Astrocyte (in vitro differentiated cells and primary cell): ENCODE results near the gene CIB4. TPM values are rescaled to one million over a fixed set of nuclear protein-coding genes. Genes with fewer than 3 reads are reported as not detected.

Source experiments
- DNase-seq: peaks from one replicate; pipeline ENCODE4 v3.0.0-alpha.2; 2010; ENCODE audit warnings: low read depth
- FAIRE-seq: peaks from 2 replicates; lab custom pipeline; 2011; peaks lifted over from hg19 to GRCh38; lab: Jason Lieb, UNC
- H2AFZ ChIP-seq: 2 replicates; pipeline ENCODE4 v1.6.0; 2012; ENCODE audit warnings: low read depth, low read length, inconsistent platforms
- H3K27ac ChIP-seq: 2 replicates; pipeline ENCODE4 v1.5.1; 2011; ENCODE audit warnings: low read depth, low read length, inconsistent platforms
- H3K27me3 ChIP-seq: 2 replicates; pipeline ENCODE4 v1.6.0; 2011; ENCODE audit warnings: low read length, inconsistent platforms; ENCODE audit not compliant: insufficient read depth
- H3K36me3 ChIP-seq: 2 replicates; pipeline ENCODE4 v1.5.1; 2011; ENCODE audit warnings: low read length, inconsistent platforms; ENCODE audit not compliant: insufficient read depth
- H3K4me1 ChIP-seq: 2 replicates; pipeline ENCODE4 v1.5.1; 2011; ENCODE audit warnings: low read length, inconsistent platforms; ENCODE audit not compliant: insufficient read depth
- H3K4me2 ChIP-seq: 2 replicates; pipeline ENCODE4 v1.6.0; 2012; ENCODE audit warnings: low read length, inconsistent platforms
- H3K4me3 ChIP-seq: 2 replicates; pipeline ENCODE4 v1.5.1; 2011; ENCODE audit warnings: low read depth, mild to moderate bottlenecking, low read length, inconsistent platforms; ENCODE audit not compliant: insufficient read depth
- H3K79me2 ChIP-seq: 2 replicates; pipeline ENCODE4 v1.6.0; 2012; ENCODE audit warnings: mild to moderate bottlenecking, low read length, inconsistent platforms; ENCODE audit not compliant: insufficient read depth
- H3K9ac ChIP-seq: 2 replicates; pipeline ENCODE4 v1.6.0; 2012; ENCODE audit warnings: mild to moderate bottlenecking, low read length, inconsistent platforms
- H3K9me3 ChIP-seq: 2 replicates; pipeline ENCODE4 v1.5.1; 2012; ENCODE audit warnings: low read depth, mild to moderate bottlenecking, low read length, inconsistent platforms; ENCODE audit not compliant: insufficient read depth
- H4K20me1 ChIP-seq: 2 replicates; pipeline ENCODE4 v1.6.0; 2012; ENCODE audit warnings: low read length, inconsistent platforms; ENCODE audit not compliant: insufficient read depth
- H3K27ac Mint-ChIP-seq: one replicate; pipeline ENCODE4 v1.8.0; 2021; ENCODE audit warnings: mild to moderate bottlenecking, mixed read lengths; ENCODE audit not compliant: unreplicated experiment
- H3K27me3 Mint-ChIP-seq: one replicate; pipeline ENCODE4 v1.8.0; 2021; ENCODE audit warnings: low read depth, mixed read lengths; ENCODE audit not compliant: unreplicated experiment
- H3K36me3 Mint-ChIP-seq: one replicate; pipeline ENCODE4 v1.8.0; 2021; ENCODE audit warnings: low read depth, mixed read lengths; ENCODE audit not compliant: unreplicated experiment
- H3K4me1 Mint-ChIP-seq: one replicate; pipeline ENCODE4 v1.8.0; 2021; ENCODE audit warnings: low read depth, mixed read lengths; ENCODE audit not compliant: unreplicated experiment
- H3K4me3 Mint-ChIP-seq: one replicate; pipeline ENCODE4 v1.8.0; 2021; ENCODE audit warnings: mild to moderate bottlenecking, moderate library complexity, mixed read lengths; ENCODE audit not compliant: unreplicated experiment
- H3K9me3 Mint-ChIP-seq: one replicate; pipeline ENCODE4 v1.8.0; 2021; ENCODE audit warnings: mild to moderate bottlenecking, mixed read lengths; ENCODE audit not compliant: unreplicated experiment
- CTCF ChIP-seq: IDR thresholded peaks from 2 replicates; pipeline ENCODE4 v1.5.1; 2011; ENCODE audit warnings: low read depth, mild to moderate bottlenecking, inconsistent platforms, low read length, moderate library complexity; ENCODE audit not compliant: insufficient read depth
- EZH2 ChIP-seq: IDR thresholded peaks from 2 replicates; pipeline ENCODE4 v1.6.1; 2012; ENCODE audit warnings: mild to moderate bottlenecking, low read length, inconsistent platforms; ENCODE audit not compliant: insufficient read depth
- total RNA-seq: library from RNA; stranded (reverse); gene quantifications from 2 replicates; pipeline ENCODE4 v1.2.1, GENCODE V29; 2021

The CIB4 gene
- total RNA-seq, 1 donor from 2014 or later: not detected

- peaks cover 73% of the 10 kb centered on the region for H3K27me3 Mint-ChIP-seq
- H3K27ac ChIP-seq: no peak overlapping the region
Measured at GRCh38 chr2:26685989-26686839, 45.0 kb upstream of the CIB4 start.

GRCh38 chr2:26685341-26685740, 44.2 kb upstream of the CIB4 start:
- H3K27ac Mint-ChIP-seq: no peak overlapping the region
- H3K36me3 ChIP-seq: no peaks in the 10 kb centered on the region
- H3K27me3 ChIP-seq: peaks cover 39% of the 10 kb centered on the region
- H3K9me3 Mint-ChIP-seq: no peaks in the 10 kb centered on the region
- H3K4me3 Mint-ChIP-seq: no peak overlapping the region
- no peaks in the 10 kb centered on the region for H4K20me1 ChIP-seq
- no peak overlapping the region for H3K27ac ChIP-seq
- peaks cover 73% of the 10 kb centered on the region for H3K27me3 Mint-ChIP-seq
- no peak overlapping the region for H3K4me3 ChIP-seq
- peaks cover 3% of the 10 kb centered on the region for H3K36me3 Mint-ChIP-seq
- H3K79me2 ChIP-seq: no peaks in the 10 kb centered on the region
- no peaks in the 10 kb centered on the region for H3K4me1 ChIP-seq
- FAIRE-seq (no peak), DNase-seq (no peak)
- H3K4me1 Mint-ChIP-seq: peaks cover 2% of the 10 kb centered on the region
- no peak overlapping the region for H2AFZ ChIP-seq
- H3K4me2 ChIP-seq: no peak overlapping the region
- H3K9ac ChIP-seq: no peak overlapping the region
- TF ChIP-seq CTCF (no peak), EZH2 (no peak)
- no peaks in the 10 kb centered on the region for H3K9me3 ChIP-seq

More at GRCh38 chr2:26685989-26686839, 45.0 kb upstream of the CIB4 start:
- FAIRE-seq (no peak), DNase-seq (no peak)
- no peaks in the 10 kb centered on the region for H4K20me1 ChIP-seq
- H3K27me3 ChIP-seq: peaks cover 42% of the 10 kb centered on the region
- H3K4me2 ChIP-seq: no peak overlapping the region
- H3K9me3 Mint-ChIP-seq: no peaks in the 10 kb centered on the region
- H3K4me1 ChIP-seq: no peaks in the 10 kb centered on the region
- TF ChIP-seq CTCF (no peak), EZH2 (no peak)
- no peak overlapping the region for H3K27ac Mint-ChIP-seq
- no peak overlapping the region for H3K9ac ChIP-seq
- no peak overlapping the region for H3K4me3 Mint-ChIP-seq
- H3K9me3 ChIP-seq: no peaks in the 10 kb centered on the region
- no peaks in the 10 kb centered on the region for H3K36me3 ChIP-seq
- H3K36me3 Mint-ChIP-seq: peaks cover 3% of the 10 kb centered on the region
- H2AFZ ChIP-seq: no peak overlapping the region
- H3K4me3 ChIP-seq: no peak overlapping the region
- no peaks in the 10 kb centered on the region for H3K79me2 ChIP-seq
- peaks cover 3% of the 10 kb centered on the region for H3K4me1 Mint-ChIP-seq

GRCh38 chr2:26683583-26683982, 42.4 kb upstream of the CIB4 start:
- Histone ChIP-seq H3K27ac (no peak overlapping the region), H3K79me2 (no peaks in the 10 kb centered on the region), H3K4me3 (no peak overlapping the region), H3K9ac (no peak overlapping the region), H3K4me1 (no peaks in the 10 kb centered on the region), H3K4me2 (no peak overlapping the region), H3K27me3 (peaks cover 36% of the 10 kb centered on the region), H2AFZ (no peak overlapping the region), H3K9me3 (no peaks in the 10 kb centered on the region), H3K36me3 (no peaks in the 10 kb centered on the region), H4K20me1 (no peaks in the 10 kb centered on the region)
- no peak for FAIRE-seq
- Mint-ChIP-seq H3K4me3 (no peak overlapping the region), H3K4me1 (peaks cover 2% of the 10 kb centered on the region), H3K36me3 (peaks cover 3% of the 10 kb centered on the region), H3K27me3 (peaks cover 72% of the 10 kb centered on the region), H3K27ac (no peak overlapping the region), H3K9me3 (peaks cover 4% of the 10 kb centered on the region)
- DNase-seq: no peak
- TF ChIP-seq CTCF (no peak), EZH2 (no peak)
